ENCODE data around the gene BLCAP.

DNA sequence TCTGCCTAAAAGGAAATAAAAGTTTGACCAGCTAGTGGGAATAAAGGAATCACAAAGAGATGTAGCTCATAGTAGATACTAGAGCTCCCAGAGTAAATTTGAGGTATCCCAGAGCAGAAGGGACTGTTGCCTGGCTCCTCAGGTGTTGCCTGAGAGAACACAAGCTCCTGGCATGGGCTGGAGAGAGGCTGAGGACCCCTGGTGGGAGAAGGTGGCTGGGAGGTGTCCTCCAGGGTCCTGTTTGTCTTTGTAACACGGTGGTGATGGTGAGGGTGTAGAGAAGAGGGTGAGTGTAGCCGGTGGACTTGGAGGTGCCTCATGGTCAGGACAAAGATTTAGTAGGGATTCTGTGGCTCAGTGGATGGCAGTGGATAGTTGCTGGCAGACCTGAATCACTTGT, 34.7 kb downstream of the BLCAP start:
- TF ChIP-seq CTCF (tag by site-specific recombination; IDR thresholded peaks at IDR 0.05), result no peak
- no peak for TF ChIP-seq ZNF621 (tag by site-specific recombination; IDR thresholded peaks at IDR 0.05)

Data from HEK293 (cell line).